Measurements from ENCODE around the gene AKAP13.

The AKAP13 gene

GRCh38 chr15:85786781-85787114 is 406.3 kb downstream of the AKAP13 start:
- Mint-ChIP-seq H3K4me3 (no peak overlapping the region), H3K27ac (no peak overlapping the region), H3K4me1 (peaks cover 71% of the 10 kb centered on the region), H3K9me3 (no peaks in the 10 kb centered on the region), H3K27me3 (ENCODE audit: low read depth, poor library complexity) (no peaks in the 10 kb centered on the region), H3K36me3 (ENCODE audit: low read depth) (peaks cover 20% of the 10 kb centered on the region)
- TF ChIP-seq CTCF (IDR thresholded peaks at IDR 0.05) = no peak
- no peak for DNase-seq

GRCh38 chr15:85788771-85789495 is 408.5 kb downstream of the AKAP13 start:
- Mint-ChIP-seq H3K4me3 (peak overlapping the region; percentile 28), H3K27me3 (ENCODE audit: low read depth, poor library complexity) (peaks cover 3% of the 10 kb centered on the region), H3K36me3 (ENCODE audit: low read depth) (peaks cover 20% of the 10 kb centered on the region), H3K9me3 (no peaks in the 10 kb centered on the region), H3K27ac (no peak overlapping the region), H3K4me1 (peaks cover 71% of the 10 kb centered on the region)
- no peak for DNase-seq
- no peak for TF ChIP-seq CTCF (IDR thresholded peaks at IDR 0.05)

- DNase-seq = no peak
- H3K4me3 Mint-ChIP-seq = peak overlapping the region; percentile 28
- TF ChIP-seq CTCF (IDR thresholded peaks at IDR 0.05) = no peak
- no peaks in the 10 kb centered on the region for H3K9me3 Mint-ChIP-seq
- H3K36me3 Mint-ChIP-seq (ENCODE audit: low read depth) = peaks cover 20% of the 10 kb centered on the region
- peaks cover 70% of the 10 kb centered on the region for H3K4me1 Mint-ChIP-seq
- peak overlapping the region; percentile 72 for H3K27ac Mint-ChIP-seq
- peaks cover 3% of the 10 kb centered on the region for H3K27me3 Mint-ChIP-seq (ENCODE audit: low read depth, poor library complexity)
Measured at GRCh38 chr15:85789496-85789875, 409.1 kb downstream of the AKAP13 start.

- DNase-seq = no peak
- no peak for TF ChIP-seq CTCF (IDR thresholded peaks at IDR 0.05)
- Mint-ChIP-seq H3K36me3 (ENCODE audit: low read depth) (peaks cover 20% of the 10 kb centered on the region), H3K9me3 (no peaks in the 10 kb centered on the region), H3K27ac (no peak overlapping the region), H3K4me3 (no peak overlapping the region), H3K27me3 (ENCODE audit: low read depth, poor library complexity) (peaks cover 9% of the 10 kb centered on the region), H3K4me1 (peaks cover 58% of the 10 kb centered on the region)
Measured at GRCh38 chr15:85792102-85792731, 411.8 kb downstream of the AKAP13 start.

GRCh38 chr15:85792912-85793590 is 412.6 kb downstream of the AKAP13 start:
- Mint-ChIP-seq H3K27ac (no peak overlapping the region), H3K36me3 (ENCODE audit: low read depth) (peaks cover 15% of the 10 kb centered on the region), H3K4me3 (peak overlapping the region; percentile 96), H3K9me3 (no peaks in the 10 kb centered on the region), H3K4me1 (peaks cover 50% of the 10 kb centered on the region), H3K27me3 (ENCODE audit: low read depth, poor library complexity) (peaks cover 9% of the 10 kb centered on the region)
- no peak for DNase-seq
- TF ChIP-seq CTCF (IDR thresholded peaks at IDR 0.05) = no peak

Data from nephron progenitor cell (in vitro differentiated cells).